Stimulated activated CD4-positive, alpha-beta T cell treated with anti-CD3 and anti-CD28 coated beads, TNF-alpha, amount 100 ng/mL, for 24 hours (primary cell): ENCODE data around the gene GRAP2.
"Not testable (repeated sequence)": the region's sequence is repeated elsewhere in the genome, so short reads cannot be mapped to it uniquely, and the experiment has no call there.

Experiments
- DNase-seq, 3 experiments: peaks; one replicate each; pipeline ENCODE4 v3.0.0-alpha.2; 2020; ENCODE audit warnings: low read depth in 3 of 3

The GRAP2 gene

DNA sequence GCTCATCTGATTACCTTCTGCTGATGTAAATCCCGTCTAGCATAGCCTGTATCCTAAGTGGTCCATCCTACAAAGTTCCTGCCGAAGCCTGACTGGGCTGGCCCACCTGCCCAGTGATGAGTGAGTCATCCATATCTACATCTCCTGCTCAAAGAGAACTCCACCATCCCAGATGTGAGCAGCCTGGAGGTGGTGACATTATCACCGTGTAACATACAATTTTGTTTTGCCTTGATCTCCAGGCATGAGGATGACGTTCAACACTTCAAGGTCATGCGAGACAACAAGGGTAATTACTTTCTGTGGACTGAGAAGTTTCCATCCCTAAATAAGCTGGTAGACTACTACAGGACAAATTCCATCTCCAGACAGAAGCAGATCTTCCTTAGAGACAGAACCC lies 64.9 kb downstream of the GRAP2 start:
- no peak for DNase-seq

DNA sequence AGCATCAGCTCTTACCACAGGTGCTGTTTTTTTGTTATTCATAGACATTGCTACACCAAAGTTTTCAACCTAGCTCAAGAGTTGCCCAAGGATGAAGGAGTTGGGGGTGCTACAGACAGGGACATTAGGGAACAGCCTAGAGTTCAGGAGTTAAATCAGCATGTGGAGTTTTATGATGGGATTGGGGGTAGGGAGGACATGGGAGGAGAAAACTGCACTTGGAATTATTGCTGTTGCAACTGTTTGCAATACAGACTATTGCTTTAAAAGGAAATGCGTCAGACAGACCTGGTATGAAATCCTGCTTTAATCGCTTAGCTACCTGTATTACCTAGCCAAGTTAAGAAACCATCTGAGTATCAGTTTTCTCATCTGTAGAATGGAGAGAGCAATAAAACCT lies 65.6 kb downstream of the GRAP2 start:
- DNase-seq, result no peak

DNA sequence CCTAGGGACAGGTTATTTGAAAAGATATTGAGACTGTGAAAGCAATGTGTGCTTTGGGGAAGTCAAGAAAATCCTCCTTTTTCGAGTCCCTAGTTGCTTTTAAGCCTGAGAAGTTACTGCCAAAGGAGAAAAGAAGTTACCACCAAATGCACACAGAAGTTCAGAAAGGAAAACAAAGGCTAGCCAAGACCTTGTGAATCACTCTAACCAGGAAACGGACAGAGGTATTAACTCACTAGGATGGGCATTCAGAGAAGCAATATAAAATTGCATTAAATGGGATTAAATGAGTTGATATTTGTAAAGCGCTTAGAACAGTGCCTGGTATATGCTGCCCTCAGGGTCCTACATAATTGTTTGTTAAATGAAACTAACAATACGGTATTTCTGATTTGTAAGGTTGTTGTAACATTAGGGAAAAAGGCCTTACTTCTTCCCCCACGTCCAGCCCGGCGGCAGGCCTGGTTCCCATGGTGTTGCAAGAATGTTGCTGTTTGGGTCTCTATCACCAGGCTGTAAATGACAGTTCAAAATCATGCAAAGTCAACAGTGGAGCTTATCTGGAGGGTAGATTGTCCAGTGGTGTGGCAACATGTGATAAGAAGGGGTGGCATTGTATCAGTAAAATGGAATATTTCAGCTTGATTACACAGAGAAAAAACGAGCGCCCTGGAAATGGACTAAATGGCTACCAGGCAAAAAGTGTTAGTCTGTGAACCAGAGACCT lies 66.4 kb downstream of the GRAP2 start:
- no peak for DNase-seq

DNA sequence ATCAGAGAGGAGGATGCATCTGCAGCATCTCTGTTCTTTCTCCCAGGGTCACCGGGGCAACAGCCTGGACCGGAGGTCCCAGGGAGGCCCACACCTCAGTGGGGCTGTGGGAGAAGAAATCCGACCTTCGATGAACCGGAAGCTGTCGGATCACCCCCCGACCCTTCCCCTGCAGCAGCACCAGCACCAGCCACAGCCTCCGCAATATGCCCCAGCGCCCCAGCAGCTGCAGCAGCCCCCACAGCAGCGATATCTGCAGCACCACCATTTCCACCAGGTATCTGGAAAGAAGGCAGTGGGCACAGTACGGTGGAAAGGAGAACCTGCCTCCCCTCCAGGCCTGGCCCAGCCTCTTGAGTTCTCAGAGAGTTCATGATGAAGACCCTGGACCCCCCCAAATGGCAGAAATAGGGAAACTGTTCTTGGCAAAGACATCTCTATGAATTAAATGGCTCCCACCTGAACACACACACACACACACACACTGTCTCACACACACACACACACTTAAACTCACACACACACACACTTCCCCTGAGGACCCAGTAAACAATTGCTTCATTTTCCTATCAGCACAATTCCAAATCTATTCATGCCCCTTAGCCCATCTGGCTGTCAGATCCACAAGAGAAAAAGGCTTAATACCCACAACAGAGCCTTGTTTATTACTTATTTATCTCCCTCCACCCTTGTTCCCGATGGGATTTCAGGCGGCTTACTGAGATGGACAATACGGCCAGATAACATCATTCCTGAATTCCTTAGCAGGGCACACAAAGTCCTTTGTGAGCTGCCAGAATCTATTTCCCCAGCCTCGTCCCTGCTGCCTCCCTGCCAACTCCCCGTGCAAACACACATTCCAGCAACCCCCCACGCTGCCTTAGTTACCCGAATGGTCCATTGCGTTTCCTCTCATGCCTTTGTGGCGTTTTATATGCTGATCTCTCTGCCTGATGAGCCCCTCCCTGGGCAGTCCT lies 67.4 kb downstream of the GRAP2 start:
- no peak for DNase-seq

DNA sequence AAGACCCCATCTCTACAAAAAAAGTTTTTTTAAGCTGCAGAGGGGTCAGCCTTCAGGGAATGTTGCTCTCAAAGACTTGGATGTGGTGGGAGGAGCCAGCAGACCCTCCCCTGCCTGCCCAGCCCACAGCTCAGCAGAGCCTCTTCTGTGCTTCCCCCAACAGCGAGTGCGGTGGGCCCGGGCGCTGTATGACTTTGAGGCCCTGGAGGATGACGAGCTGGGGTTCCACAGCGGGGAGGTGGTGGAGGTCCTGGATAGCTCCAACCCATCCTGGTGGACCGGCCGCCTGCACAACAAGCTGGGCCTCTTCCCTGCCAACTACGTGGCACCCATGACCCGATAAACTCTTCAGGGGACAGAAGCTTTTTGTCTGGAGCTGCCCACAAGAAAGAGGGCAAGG lies 69.9 kb downstream of the GRAP2 start:
- DNase-seq, result no peak

DNA sequence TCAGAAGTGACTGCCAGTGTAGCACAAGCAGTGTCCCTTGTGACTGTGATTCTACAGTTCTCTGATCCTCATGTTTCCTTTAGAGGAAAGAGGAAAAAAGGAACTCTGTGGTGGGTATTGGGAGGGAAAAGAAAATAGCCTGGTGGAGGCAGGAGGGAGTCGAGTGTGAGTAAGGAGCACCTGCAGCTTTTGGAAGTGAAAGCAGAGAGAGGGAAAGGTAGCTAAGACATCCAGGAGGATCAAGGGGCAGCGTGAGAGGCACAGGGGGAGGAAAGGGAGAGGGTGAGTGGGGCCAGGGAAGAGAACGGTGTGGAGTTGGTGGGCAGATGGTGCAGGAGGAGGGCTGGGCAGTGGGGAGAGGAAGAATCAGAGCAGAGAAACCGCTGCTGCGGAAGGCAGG lies 71.8 kb downstream of the GRAP2 start:
- no peak for DNase-seq

DNA sequence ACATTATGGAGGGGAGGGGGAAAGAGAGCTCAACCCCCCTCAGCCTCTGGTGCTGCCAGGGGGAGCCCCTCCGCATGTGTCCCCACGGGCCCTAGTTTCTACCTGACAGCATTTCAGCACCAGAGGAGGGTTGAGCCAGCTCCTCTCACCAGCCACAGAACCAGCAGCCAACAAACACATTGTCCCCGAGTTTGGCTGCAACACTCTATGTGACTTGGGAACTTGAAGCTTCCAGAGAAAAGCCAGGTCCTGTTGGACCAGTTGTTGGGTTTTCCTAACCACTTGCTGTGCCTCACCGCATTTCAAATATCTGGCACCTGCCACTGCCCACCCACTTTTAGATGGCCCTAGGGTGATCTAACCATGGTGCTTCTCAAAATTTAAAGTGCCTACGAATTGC lies 72.8 kb downstream of the GRAP2 start:
- no peak for DNase-seq

DNA sequence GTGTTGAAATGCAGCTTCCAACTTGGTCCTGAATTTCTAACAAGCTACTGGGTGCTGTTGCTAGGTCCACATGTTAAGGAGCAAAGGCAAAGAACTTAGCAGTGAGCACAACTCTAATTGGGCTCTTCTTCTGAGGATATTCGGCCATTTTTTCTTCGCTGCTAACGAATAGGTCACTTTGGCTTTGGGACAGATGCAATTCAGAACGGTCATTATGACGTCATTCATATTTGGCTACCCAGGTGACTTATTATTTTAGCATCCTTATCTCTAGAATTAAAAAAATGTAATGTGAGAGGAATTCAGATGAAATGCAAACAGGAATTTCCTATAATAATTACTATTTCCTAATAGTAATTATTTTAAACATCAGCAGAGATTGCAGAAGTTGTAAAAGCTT lies 73.2 kb downstream of the GRAP2 start:
- no peak for DNase-seq

DNA sequence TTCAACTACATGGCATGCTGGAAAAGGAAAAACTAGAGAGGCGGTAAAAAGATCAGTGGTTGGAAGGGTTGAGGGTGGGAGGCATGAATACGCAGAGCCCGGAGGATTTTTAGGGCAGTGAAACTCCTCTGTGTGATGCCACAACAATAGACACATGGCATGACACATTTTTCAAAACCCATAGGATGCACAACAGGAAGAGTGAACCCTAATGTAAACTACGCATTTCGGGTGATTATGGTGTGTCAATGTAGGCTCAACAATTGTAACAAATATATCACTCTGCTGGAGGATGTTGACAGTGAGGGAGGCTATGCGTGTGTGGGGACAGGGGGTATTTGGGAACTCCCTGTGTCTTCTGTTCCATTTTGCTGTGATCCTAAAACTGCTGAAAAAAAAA lies 78.2 kb downstream of the GRAP2 start:
- DNase-seq, result no peak

DNA sequence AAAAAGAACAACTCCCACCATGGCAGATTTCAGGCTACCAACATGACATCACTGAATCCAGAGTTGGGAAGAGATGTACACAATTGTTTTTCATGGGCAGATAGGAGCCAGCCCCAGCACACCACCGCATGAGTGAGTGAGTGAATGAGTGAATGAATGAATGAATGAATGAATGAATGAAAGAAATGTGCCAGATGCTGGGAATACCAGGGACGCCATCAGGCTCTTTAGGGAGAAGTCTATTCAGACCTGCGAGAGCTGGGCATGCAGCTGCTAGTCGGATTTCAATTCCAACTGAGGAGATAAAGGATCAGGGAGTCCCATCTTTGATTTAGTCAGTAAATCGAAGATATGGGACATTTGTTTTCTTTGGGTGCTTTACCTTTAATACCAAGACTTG lies 78.6 kb downstream of the GRAP2 start:
- DNase-seq, result no peak

DNA sequence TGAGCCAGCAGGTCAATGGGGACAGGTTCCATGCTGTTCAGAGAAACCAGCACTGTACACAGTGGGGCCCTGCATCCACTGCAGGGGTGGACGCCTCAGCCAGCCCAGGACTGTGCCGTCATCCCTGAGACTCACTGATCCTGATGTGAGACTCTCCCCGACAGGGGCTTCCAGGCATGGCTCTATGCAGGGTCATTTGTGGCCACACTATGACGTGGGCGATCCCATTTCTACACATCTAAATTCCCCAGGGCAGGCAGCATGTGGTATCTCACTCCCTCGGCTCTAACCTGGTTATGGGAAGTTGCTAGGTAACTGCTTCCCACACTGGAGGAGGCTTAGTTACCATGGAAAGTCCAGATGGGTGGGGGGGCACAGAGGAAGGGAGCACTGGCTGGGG lies 79.7 kb downstream of the GRAP2 start:
- DNase-seq, result no peak

DNA sequence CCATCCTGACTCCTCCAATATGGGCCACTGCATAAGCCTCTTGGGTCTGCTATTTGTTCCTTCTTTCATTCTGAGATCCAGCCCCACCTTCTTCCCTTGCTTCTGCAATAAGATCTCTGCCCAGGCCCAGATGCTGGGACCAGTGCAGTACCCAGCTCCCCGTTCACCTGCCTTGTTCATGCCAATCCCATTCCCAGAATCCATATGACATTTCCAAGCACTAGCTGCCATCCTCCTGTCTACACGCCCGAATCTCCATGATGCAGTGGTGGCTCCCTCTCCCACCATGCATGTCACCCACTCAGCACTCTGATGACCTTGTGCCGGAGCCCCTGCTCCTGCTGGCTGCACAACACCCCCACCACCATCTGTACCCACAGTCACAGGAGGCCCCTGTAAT lies 82.5 kb downstream of the GRAP2 start:
- DNase-seq, result no peak

DNA sequence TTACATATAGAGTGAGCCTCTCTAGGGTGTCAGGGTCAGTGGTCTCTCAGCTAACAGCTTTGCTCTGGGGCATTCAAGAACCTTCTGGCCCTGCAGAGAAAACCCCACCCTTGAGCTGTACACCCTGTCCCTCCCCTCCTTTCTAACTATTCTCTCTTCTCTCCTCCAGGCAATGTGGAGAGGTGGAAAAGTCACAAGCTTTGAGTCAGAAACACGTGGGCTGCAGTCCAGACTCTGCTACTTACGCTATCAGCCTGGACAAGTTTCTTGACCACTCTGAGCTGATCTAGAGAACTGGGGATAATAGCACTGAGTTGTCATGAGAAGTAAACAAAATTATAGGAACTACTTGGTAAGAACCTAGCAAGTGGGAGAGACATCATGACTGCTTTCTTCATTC lies 83.1 kb downstream of the GRAP2 start:
- DNase-seq, result no peak

DNA sequence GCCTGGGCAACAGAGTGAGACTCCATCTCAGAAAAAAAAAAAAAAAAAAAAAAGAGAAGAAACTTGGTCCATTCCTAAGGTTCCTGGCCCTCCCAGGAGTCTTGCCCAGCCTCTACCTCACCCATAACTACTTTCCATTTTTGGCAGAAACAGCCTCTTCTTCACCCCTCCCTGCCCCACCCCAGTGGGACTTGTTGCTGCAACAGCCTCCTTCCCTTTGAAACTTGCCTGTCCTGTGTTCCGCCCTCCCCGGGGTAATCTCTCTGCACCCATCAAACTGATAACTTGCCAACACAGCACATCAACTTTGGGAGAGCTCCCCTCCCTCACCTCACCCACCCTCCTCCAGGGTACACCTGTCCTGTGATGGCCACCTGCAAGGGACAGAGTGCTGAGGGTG lies 83.9 kb downstream of the GRAP2 start:
- DNase-seq, result no peak

DNA sequence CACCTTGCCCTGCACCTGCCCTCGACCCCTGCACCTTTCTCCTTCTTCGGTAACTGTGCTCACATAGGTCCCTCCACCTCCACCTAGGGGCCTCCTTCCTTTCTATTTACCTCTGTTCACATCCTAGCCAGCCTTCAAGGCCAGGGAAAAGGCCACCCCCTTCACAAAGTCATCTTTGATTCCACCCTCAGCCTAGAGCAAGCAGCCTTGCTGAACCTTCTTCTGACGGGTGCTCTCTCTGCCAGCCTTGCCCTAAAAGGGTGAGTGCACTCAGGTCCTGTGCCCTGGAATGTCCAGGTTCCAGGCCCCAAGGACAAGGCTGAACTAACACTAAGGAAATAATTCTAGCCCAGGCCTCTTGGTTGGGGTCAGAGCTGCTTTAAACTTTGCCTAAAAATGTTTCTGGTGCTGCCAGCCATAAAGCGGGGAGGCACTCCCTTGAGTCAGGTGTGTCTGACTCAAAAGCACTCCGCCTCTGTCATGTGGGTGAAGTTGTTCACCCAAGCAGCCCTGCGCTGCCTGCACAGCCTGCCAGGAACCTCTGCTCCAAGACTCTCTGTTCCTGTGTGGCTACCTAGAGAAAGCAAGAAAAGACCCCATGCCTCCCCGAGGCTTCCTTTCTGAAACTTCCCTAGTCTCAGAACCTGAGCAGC lies 84.6 kb downstream of the GRAP2 start:
- peak in 1 of 3 experiments; percentile 16 for DNase-seq

DNA sequence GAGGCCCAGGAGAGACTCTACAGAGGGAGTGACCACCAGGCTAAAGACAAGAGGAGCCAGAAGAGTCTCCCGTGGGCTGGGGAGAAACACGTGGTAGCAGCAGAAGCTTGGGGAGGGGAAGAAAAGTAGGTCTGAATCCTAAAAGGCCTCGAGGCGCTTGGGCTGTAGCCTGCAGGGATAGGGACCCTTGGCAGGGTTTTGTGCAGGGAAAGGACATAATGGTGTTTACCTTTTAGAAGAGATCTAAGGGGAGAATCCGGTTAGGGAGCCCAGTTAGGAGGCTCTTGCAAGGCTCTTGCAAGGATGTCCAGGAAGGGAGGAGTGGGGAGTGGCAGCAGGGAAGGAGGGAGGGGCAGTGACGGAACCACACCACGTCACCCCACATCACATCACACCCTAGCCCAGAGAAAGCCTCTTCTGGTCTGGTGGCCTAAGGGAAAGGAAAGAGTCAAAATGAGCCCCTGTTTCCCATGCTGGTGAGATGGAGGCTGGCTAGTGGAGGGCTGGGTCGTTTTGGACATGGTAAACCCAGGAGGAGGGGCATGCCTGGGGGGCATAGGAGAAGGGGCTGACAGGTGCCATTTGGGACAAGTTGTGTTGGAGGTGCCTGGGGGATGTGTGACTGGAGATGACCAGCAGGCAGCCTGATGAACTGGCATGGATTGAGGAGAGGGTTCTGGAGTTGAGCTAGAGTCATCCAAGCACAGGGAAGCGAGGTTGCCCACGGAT lies 87.7 kb downstream of the GRAP2 start:
- DNase-seq, result no peak

DNA sequence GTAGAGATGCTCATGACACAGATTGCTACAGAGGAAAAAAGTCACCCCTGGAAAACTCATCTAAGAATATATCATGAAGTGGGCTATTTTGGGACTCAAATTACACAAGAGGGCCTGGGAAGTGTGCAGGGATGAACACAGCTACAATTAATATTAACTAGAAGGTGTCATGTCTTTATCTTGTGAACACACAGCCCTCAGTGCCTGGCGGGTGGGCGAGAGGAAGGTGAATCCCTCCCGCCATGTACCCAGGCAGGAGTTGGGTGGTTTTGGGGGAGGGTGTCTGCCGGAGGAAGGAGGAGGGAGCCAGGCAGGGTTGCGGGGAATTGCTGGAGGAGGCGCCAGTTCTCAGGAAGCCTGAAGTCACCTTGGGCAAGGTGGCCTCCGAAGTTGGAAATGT lies 88.7 kb downstream of the GRAP2 start:
- no peak for DNase-seq

DNA sequence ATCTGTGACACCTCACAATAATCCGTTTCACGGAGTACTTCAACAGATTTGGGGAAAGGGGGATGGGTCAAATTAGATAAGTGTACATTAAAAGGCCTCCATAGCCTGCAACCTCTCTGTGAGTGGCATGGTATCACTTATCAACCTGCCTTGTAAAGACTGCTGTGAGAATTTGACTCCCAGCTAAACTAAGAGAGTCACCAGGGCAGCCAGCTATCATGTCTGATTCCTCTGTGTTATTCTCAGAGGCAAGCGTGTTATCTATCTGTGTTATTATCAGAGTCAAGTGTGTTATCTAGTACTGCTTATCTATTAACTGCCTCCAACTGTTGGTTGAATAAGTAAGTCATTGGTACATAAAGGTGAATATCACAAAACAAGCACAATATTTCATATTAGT lies 89.8 kb downstream of the GRAP2 start:
- no peak for DNase-seq

DNA sequence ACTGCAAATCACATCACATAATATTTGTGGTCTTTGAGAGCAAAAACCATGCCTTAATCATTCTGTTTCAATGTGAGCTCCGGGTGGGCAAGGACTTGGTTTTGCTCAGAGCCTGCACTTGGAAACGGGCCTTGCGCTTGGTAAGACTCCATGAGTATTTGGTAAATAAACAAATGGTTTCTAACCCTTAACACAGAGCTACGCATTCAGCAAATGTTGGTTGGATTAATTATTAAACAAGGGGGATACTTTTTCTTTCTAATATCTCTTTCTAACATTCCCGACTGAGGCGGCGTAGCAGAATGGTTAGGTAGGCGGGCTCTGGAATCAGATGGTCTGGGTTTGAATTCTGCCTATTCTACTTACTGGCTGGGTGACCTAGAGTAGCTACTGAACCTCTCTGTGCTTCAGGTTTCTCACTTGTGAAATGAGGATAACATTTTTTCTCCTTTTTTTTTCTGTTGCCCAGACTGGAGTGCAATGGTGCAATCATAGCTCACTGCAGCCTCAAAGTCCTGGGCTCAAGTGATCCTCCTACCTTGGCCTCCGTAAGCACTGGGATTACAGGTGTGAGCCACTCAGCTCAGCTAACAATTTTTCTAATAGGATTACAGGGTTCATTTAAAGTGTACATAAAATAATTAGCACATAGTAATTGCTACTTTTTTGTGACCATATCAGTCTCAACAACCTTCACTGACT lies 90.4 kb downstream of the GRAP2 start:
- DNase-seq, result no peak

DNA sequence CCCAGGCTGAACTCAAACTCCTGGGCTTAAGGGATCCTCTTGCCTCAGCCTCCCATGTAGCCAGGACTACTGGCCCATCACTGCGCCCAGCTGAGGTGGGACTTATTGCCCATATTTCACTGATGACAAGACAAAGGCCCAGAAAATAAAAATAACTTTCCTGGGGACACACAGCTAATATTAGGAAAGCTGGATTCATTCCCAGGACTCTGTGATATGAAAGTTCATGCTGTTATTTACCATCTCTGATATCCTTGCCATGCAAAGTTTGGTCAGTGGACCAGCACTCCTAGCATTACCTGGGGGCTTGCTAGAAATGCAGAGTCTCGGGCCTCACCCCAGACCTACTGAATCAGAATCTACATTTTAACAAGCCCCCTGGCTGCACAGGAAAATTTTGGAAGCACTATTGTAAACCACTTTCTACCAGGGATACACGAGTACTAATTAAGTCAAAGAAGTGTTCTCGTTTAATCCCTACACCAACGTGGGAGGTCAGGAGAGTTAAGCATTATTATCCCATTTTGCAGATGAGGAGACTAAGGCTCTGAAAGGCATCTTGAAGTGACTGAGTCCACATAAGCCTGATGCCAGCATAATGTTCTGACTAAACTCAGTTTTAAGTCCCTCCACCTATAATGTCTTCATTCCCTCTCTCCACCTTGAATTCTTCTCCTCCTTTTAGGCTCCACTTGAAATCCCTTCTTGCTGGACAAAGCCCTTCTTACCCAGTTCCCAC lies 91.4 kb downstream of the GRAP2 start:
- DNase-seq, result no peak

DNA sequence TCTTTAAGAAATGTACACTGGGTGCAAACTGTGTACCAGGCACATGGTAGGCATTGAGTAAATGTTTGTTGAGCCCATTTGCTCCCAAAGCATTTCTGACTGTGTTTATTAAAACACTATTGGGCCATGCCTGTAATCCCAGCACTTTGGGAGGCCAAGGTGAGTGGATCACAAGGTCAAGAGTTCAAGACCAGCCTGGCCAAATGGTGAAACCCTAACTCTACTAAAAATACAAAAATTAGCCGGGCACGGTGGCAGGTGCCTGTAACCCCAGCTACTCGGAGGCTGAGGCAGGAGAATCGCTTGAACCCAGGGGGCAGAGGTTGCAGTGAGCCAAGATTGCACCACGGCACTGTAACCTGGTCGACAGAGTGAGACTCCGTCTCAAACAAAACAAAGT lies 92.0 kb downstream of the GRAP2 start:
- DNase-seq, result not testable (repeated sequence)
